DND-41 (cell line): ENCODE measurements around the gene MYO18B.

Experiments
- ATAC-seq: fragments of 200-7000 bp; cut with Tn5 transposase; 3 replicates; pipeline ENCODE4 v1.9.1; 2021; ENCODE audit warnings: low read depth; ENCODE audit not compliant: insufficient read depth
- DNase-seq: peaks from one replicate; pipeline ENCODE4 v3.0.0-alpha.2; 2020
- H2AFZ ChIP-seq: 2 replicates; pipeline ENCODE4 v1.6.0; 2012; ENCODE audit warnings: low read depth, low read length
- H3K27ac ChIP-seq: 2 replicates; pipeline ENCODE4 v1.5.1; 2012; ENCODE audit warnings: low read length, inconsistent platforms
- H3K27me3 ChIP-seq: fragments of 200-600 bp; sonication (generic); 2 replicates; pipeline ENCODE4 v1.6.0; 2012; ENCODE audit warnings: low read length, mild to moderate bottlenecking, inconsistent platforms; ENCODE audit not compliant: insufficient read depth, poor library complexity
- H3K36me3 ChIP-seq: 2 replicates; pipeline ENCODE4 v1.5.1; 2012; ENCODE audit warnings: low read length, inconsistent platforms; ENCODE audit not compliant: insufficient read depth
- H3K4me1 ChIP-seq: 2 replicates; pipeline ENCODE4 v1.5.1; 2012; ENCODE audit warnings: mild to moderate bottlenecking, low read length; ENCODE audit not compliant: insufficient read depth
- H3K4me2 ChIP-seq: 2 replicates; pipeline ENCODE4 v1.6.0; 2012; ENCODE audit warnings: mild to moderate bottlenecking, moderate library complexity, low read length, inconsistent platforms; ENCODE audit not compliant: insufficient read depth
- H3K4me3 ChIP-seq, 2 experiments: fragments of 200-600 bp in 1 of 2; shearing (Covaris generic) in 1 of 2; 2 replicates each; pipeline ENCODE4 v1.5.1; 2012 to 2016; ENCODE audit warnings: inconsistent platforms in 2 of 2, low read length in 2 of 2, mild to moderate bottlenecking in 2 of 2, low read depth in 1 of 2, moderate library complexity in 1 of 2
- H3K79me2 ChIP-seq: 2 replicates; pipeline ENCODE4 v1.6.0; 2012; ENCODE audit warnings: low read length, inconsistent platforms; ENCODE audit not compliant: insufficient read depth
- H3K9ac ChIP-seq: 2 replicates; pipeline ENCODE4 v1.6.0; 2012; ENCODE audit warnings: low read depth, mild to moderate bottlenecking, inconsistent platforms, low read length, moderate library complexity
- H3K9me3 ChIP-seq: 2 replicates; pipeline ENCODE4 v1.5.1; 2012; ENCODE audit warnings: low read length, moderate library complexity, mild to moderate bottlenecking, inconsistent platforms; ENCODE audit not compliant: insufficient read depth, severe bottlenecking
- H4K20me1 ChIP-seq: 2 replicates; pipeline ENCODE4 v1.6.0; 2012; ENCODE audit warnings: low read length; ENCODE audit not compliant: insufficient read depth
- EZH2 ChIP-seq: IDR thresholded peaks from 3 replicates; pipeline ENCODE4 v1.6.1; 2012; ENCODE audit warnings: borderline replicate concordance, low read depth, mild to moderate bottlenecking, moderate library complexity, low read length, inconsistent platforms; ENCODE audit not compliant: severe bottlenecking
- TF ChIP-seq, protein P1 (sequence below): IDR thresholded peaks from 2 replicates; pipeline ENCODE4 v1.5.1; 2012; ENCODE audit warnings: borderline replicate concordance, low read length, moderate library complexity, mild to moderate bottlenecking; ENCODE audit not compliant: poor library complexity, severe bottlenecking; ENCODE audit errors: extremely low read depth

Gene MYO18B

GRCh38 chr22:25888399-25889054 lies 146.5 kb downstream of the MYO18B start:
- Histone ChIP-seq H3K4me3 (no peak overlapping the region), H3K36me3 (no peaks in the 10 kb centered on the region), H3K4me2 (no peak overlapping the region), H2AFZ (no peak overlapping the region), H3K79me2 (no peaks in the 10 kb centered on the region), H3K4me1 (no peaks in the 10 kb centered on the region), H4K20me1 (no peaks in the 10 kb centered on the region), H3K27me3 (peaks cover 23% of the 10 kb centered on the region), H3K9ac (no peak overlapping the region), H3K9me3 (no peaks in the 10 kb centered on the region), H3K27ac (no peak overlapping the region)
- no peak for ATAC-seq
- TF ChIP-seq, protein P1, sequence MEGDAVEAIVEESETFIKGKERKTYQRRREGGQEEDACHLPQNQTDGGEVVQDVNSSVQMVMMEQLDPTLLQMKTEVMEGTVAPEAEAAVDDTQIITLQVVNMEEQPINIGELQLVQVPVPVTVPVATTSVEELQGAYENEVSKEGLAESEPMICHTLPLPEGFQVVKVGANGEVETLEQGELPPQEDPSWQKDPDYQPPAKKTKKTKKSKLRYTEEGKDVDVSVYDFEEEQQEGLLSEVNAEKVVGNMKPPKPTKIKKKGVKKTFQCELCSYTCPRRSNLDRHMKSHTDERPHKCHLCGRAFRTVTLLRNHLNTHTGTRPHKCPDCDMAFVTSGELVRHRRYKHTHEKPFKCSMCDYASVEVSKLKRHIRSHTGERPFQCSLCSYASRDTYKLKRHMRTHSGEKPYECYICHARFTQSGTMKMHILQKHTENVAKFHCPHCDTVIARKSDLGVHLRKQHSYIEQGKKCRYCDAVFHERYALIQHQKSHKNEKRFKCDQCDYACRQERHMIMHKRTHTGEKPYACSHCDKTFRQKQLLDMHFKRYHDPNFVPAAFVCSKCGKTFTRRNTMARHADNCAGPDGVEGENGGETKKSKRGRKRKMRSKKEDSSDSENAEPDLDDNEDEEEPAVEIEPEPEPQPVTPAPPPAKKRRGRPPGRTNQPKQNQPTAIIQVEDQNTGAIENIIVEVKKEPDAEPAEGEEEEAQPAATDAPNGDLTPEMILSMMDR = no peak
- TF ChIP-seq EZH2 = no peak
- DNase-seq = no peak

GRCh38 chr22:25890651-25891050 lies 148.7 kb downstream of the MYO18B start:
- DNase-seq (no peak), ATAC-seq (no peak)
- Histone ChIP-seq H3K79me2 (no peaks in the 10 kb centered on the region), H3K4me1 (no peaks in the 10 kb centered on the region), H4K20me1 (no peaks in the 10 kb centered on the region), H3K4me3 (no peak overlapping the region), H3K27ac (no peak overlapping the region), H2AFZ (no peak overlapping the region), H3K9ac (no peak overlapping the region), H3K36me3 (no peaks in the 10 kb centered on the region), H3K4me2 (no peak overlapping the region), H3K27me3 (peaks cover 23% of the 10 kb centered on the region), H3K9me3 (no peaks in the 10 kb centered on the region)
- TF ChIP-seq, protein P1 = no peak
- no peak for TF ChIP-seq EZH2

DNA sequence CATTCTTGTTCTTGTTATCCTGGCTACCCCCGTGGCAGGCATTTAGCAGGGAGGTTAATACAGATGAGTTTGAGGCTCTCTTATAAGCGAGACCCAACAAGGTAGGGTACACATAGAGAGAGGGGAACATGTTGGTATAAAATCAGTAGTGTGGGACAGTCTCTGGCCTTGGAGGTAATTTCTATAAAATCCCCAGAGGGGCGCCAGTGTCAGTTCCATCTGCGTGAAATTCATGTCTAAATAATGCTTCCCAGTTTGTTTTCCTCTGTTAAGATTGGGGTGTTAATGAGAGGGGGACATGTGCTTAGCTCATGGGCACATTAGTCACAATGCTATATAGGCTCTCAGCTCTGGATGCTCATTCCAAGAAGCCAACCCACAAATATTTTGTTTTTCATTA lies 150.7 kb downstream of the MYO18B start:
- Histone ChIP-seq H3K4me3 (no peak overlapping the region), H3K27ac (no peak overlapping the region), H3K36me3 (no peaks in the 10 kb centered on the region), H3K9ac (no peak overlapping the region), H3K4me1 (no peaks in the 10 kb centered on the region), H3K9me3 (no peaks in the 10 kb centered on the region), H3K4me2 (no peak overlapping the region), H4K20me1 (no peaks in the 10 kb centered on the region), H3K27me3 (peaks cover 23% of the 10 kb centered on the region), H2AFZ (no peak overlapping the region), H3K79me2 (no peaks in the 10 kb centered on the region)
- ATAC-seq = no peak
- no peak for DNase-seq
- TF ChIP-seq, protein P1 = no peak
- no peak for TF ChIP-seq EZH2
